SK-N-SH (cell line): ENCODE data around the gene PCYOX1L. TPM values are rescaled to one million over a fixed set of nuclear protein-coding genes. Genes with fewer than 3 reads are reported as not detected.

Source experiments
- CTCF ChIA-PET: fragments of 300-600, 350-600 bp; formaldehyde crosslinking; extraction: SDS; loops from one replicate; lab custom pipeline; 2021; lab: Yijun Ruan, JAX
- POLR2A ChIA-PET: fragments of 350-600 bp; sonication (Branson Sonifier 250); formaldehyde crosslinking; extraction: SDS; loops from one replicate; lab custom pipeline; 2020; ENCODE audit warnings: antibody characterized with exemption, inconsistent platforms; lab: Yijun Ruan, JAX
- DNase-seq: peaks from one replicate; pipeline ENCODE4 v3.0.0; 2012
- H2AFZ ChIP-seq: fragments of 200-600 bp; sonication (generic); 2 replicates; pipeline ENCODE4 v1.8.1; 2016; ENCODE audit warnings: antibody characterized with exemption, mild to moderate bottlenecking, low read depth
- H3F3A ChIP-seq: fragments of 200-600 bp; sonication (generic); replicated peaks from 2 replicates; pipeline ENCODE3; 2016; ENCODE audit warnings: antibody characterized with exemption, mild to moderate bottlenecking; ENCODE audit not compliant: insufficient read depth
- H3K27ac ChIP-seq, 2 experiments: fragments of 200-500 bp in 1 of 2; fragments of 200-600 bp in 1 of 2; sonication (Bioruptor generic) in 1 of 2; sonication (generic), shearing (Covaris generic) in 1 of 2; 2 replicates each; pipeline versions ENCODE4 v1.5.1 to v1.6.1; 2014 to 2016; ENCODE audit warnings: low read depth in 2 of 2, inconsistent platforms in 1 of 2, low read length in 1 of 2, mild to moderate bottlenecking in 1 of 2, mixed read lengths in 1 of 2
- H3K27me3 ChIP-seq: fragments of 200-600 bp; sonication (generic), shearing (Covaris generic); 2 replicates; pipeline ENCODE4 v1.6.1; 2016; ENCODE audit warnings: mixed run types; ENCODE audit not compliant: insufficient read depth
- H3K36me3 ChIP-seq, 2 experiments: fragments of 200-500 bp in 1 of 2; fragments of 200-600 bp in 1 of 2; sonication (Bioruptor generic) in 1 of 2; sonication (generic) in 1 of 2; replicated peaks in 1 of 2; 2 replicates each; pipeline versions ENCODE3 to v1.5.1; 2014 to 2016; ENCODE audit warnings: low read length in 1 of 2, mild to moderate bottlenecking in 1 of 2; ENCODE audit not compliant: insufficient read depth in 2 of 2, control insufficient read depth in 1 of 2
- H3K4me1 ChIP-seq, 2 experiments: fragments of 200-500 bp in 1 of 2; fragments of 200-600 bp in 1 of 2; sonication (Bioruptor generic) in 1 of 2; sonication (generic), shearing (Covaris generic) in 1 of 2; 2 replicates each; pipeline versions ENCODE4 v1.5.1 to v1.6.1; 2014 to 2016; ENCODE audit warnings: low read depth in 1 of 2, low read length in 1 of 2, mixed run types in 1 of 2; ENCODE audit not compliant: insufficient read depth in 2 of 2, control insufficient read depth in 1 of 2
- H3K4me2 ChIP-seq: fragments of 200-600 bp; sonication (generic), shearing (Covaris generic); 2 replicates; pipeline ENCODE4 v1.6.1; 2017; ENCODE audit warnings: mixed run types
- H3K4me3 ChIP-seq, 2 experiments: fragments of 200-500 bp in 1 of 2; fragments of 200-600 bp in 1 of 2; sonication (Bioruptor generic) in 1 of 2; sonication (generic), shearing (Covaris generic) in 1 of 2; 2 replicates each; pipeline versions ENCODE4 v1.5.1 to v1.8.1; 2014 to 2016; ENCODE audit warnings: low read depth in 2 of 2, inconsistent platforms in 1 of 2, low read length in 1 of 2, mild to moderate bottlenecking in 1 of 2, mixed read lengths in 1 of 2, moderate library complexity in 1 of 2
- H3K79me2 ChIP-seq: fragments of 200-600 bp; sonication (generic); 2 replicates; pipeline ENCODE4 v1.8.1; 2017; ENCODE audit warnings: mild to moderate bottlenecking; ENCODE audit not compliant: insufficient read depth
- H3K9ac ChIP-seq: fragments of 200-600 bp; sonication (generic); 2 replicates; pipeline ENCODE4 v1.6.1; 2017; ENCODE audit warnings: mixed run types
- H3K9me2 ChIP-seq: fragments of 200-600 bp; sonication (generic); 2 replicates; pipeline ENCODE4 v1.6.1; 2017; ENCODE audit warnings: mixed run types
- H3K9me3 ChIP-seq: fragments of 200-600 bp; sonication (generic); 2 replicates; pipeline ENCODE4 v1.6.1; 2017; ENCODE audit warnings: mixed run types, mild to moderate bottlenecking, moderate library complexity
- H4K20me1 ChIP-seq: fragments of 200-600 bp; sonication (generic); 2 replicates; pipeline ENCODE4 v1.6.1; 2017; ENCODE audit warnings: mild to moderate bottlenecking, mixed run types; ENCODE audit not compliant: insufficient read depth
- EP300 ChIP-seq, 2 experiments: IDR thresholded peaks; 2 replicates each; pipeline versions ENCODE4 v1.4.0 to v1.6.1; 2012; ENCODE audit warnings: borderline replicate concordance in 1 of 2, low read depth in 1 of 2, low read length in 1 of 2
- FOXJ3 ChIP-seq: sonication (generic); formaldehyde crosslinking; IDR thresholded peaks from 2 replicates; pipeline ENCODE4 v1.5.1; 2020; ENCODE audit warnings: mild to moderate bottlenecking, missing genetic modification reagents
- FOXM1 ChIP-seq: IDR thresholded peaks from 2 replicates; pipeline ENCODE4 v1.4.0; 2012; ENCODE audit warnings: low read depth, mild to moderate bottlenecking
- NFIC ChIP-seq: IDR thresholded peaks from 2 replicates; pipeline ENCODE4 v1.4.0; 2012; ENCODE audit warnings: borderline replicate concordance
- RCOR1 ChIP-seq: fragments of 150-350 bp; IDR thresholded peaks from 2 replicates; pipeline ENCODE4 v1.6.1; 2017; ENCODE audit warnings: antibody characterized with exemption, low read length
- RXRA ChIP-seq: IDR thresholded peaks from 2 replicates; pipeline ENCODE4 v1.4.0; 2012; ENCODE audit warnings: low read depth, mild to moderate bottlenecking, borderline replicate concordance
- SIN3A ChIP-seq: IDR thresholded peaks from 2 replicates; pipeline ENCODE4 v1.6.1; 2012; ENCODE audit warnings: low read depth, mild to moderate bottlenecking, low read length, moderate library complexity, borderline replicate concordance
- TCF12 ChIP-seq: IDR thresholded peaks from 2 replicates; pipeline ENCODE4 v1.4.0; 2012
- USF2 ChIP-seq: fragments of 150-350 bp; IDR thresholded peaks from 2 replicates; pipeline ENCODE4 v1.6.1; 2017; ENCODE audit warnings: antibody characterized with exemption, low read length, low read depth, borderline replicate concordance
- WGBS: methylation state at CpG from one replicate; pipeline ENCODE4 v1.1.6; 2017; ENCODE audit warnings: low lambda C conversion rate; 5-methylcytosine and 5-hydroxymethylcytosine counted together
- polyA plus RNA-seq, 3 experiments: library from polyadenylated mRNA; depleted of rRNA; stranded (reverse); fragments of >200 nt; gene quantifications; 2 replicates each; pipeline ENCODE4 v1.2.3, GENCODE V29; 2012
- TF ChIP-seq, protein P1 (sequence below): fragments of 150-350 bp; IDR thresholded peaks from 2 replicates; pipeline ENCODE4 v1.6.1; 2016; ENCODE audit warnings: mild to moderate bottlenecking, low read depth, low read length

Gene PCYOX1L
- polyA plus RNA-seq, 1 of the 3 experiments (the other 2 are of a cell fraction), result 17.5 TPM

DNA sequence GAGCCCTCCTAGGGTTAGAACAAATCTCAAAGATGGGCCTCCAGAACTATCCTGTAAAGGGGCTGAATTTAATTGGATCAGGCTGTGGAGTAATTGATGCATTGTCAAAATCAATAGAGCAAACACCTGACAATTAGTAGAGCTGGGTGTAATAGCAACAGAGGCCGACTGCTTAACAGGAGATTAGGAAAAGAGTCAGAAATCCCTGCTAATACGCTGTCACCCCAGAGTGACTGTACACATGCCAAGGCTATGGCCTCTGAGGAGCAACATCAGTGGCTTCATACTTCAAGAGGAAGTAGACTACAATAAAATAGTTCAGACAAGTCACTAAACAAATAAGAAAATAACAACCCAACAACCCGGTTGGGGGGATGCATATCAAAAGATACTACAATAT, 31.2 kb upstream of the PCYOX1L start:
- WGBS, result 74% methylated on average over 3 of the region's 3 CpGs
- Histone ChIP-seq H3K9me3 (no peaks in the 10 kb centered on the region), H3F3A (peaks cover 12% of the 10 kb centered on the region), H3K36me3 (no peaks in the 10 kb centered on the region), H3K9ac (no peak overlapping the region), H3K9me2 (no peaks in the 10 kb centered on the region), H3K4me2 (no peak overlapping the region), H4K20me1 (no peaks in the 10 kb centered on the region), H3K79me2 (no peaks in the 10 kb centered on the region), H3K27ac (no peak overlapping the region), H3K4me1 (peaks cover 3 to 9% of the 10 kb centered on the region in 2 experiments; a peak in 2 of 4 replicates), H3K4me3 (no peak overlapping the region), H3K27me3 (no peaks in the 10 kb centered on the region), H2AFZ (no peak overlapping the region)
- POLR2A ChIA-PET, result no interaction called here
- DNase-seq, result no peak
- CTCF ChIA-PET, result no interaction called here
- TF ChIP-seq, protein P1, sequence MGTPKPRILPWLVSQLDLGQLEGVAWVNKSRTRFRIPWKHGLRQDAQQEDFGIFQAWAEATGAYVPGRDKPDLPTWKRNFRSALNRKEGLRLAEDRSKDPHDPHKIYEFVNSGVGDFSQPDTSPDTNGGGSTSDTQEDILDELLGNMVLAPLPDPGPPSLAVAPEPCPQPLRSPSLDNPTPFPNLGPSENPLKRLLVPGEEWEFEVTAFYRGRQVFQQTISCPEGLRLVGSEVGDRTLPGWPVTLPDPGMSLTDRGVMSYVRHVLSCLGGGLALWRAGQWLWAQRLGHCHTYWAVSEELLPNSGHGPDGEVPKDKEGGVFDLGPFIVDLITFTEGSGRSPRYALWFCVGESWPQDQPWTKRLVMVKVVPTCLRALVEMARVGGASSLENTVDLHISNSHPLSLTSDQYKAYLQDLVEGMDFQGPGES, result no peak
- TF ChIP-seq NFIC (no peak), FOXJ3 (CRISPR knock-in tag) (no peak), USF2 (no peak), EP300 (IDR thresholded peaks at IDR 0.05; ENCODE audit: borderline replicate concordance in 1 of 2, low read depth in 1 of 2, low read length in 1 of 2) (no peak), TCF12 (no peak), RCOR1 (no peak), FOXM1 (no peak)

DNA sequence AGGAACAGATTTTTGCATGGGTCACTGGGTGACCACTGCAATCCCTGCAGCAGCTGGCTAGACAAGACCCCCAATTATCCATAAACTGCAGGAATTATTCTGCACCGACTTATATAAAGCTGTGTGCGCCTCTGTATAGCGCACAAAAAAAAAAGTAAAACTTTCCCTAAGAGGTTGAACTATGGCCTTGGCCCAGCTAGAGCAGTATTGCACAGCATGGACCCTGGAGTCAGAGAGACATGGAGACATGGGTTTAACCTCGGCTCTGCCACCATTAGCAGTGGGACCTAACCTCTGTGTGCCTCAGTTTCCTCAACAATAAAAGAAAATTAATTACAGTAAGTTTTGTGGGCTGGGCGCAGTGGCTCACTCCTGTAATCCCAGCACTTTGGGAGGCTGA, 29.7 kb upstream of the PCYOX1L start:
- WGBS, result 88% methylated on average over 5 of the region's 5 CpGs
- POLR2A ChIA-PET, result no interaction called here
- TF ChIP-seq NFIC (no peak), SIN3A (no peak), USF2 (no peak), EP300 (IDR thresholded peaks at IDR 0.05; ENCODE audit: borderline replicate concordance in 1 of 2, low read depth in 1 of 2, low read length in 1 of 2) (no peak), RXRA (no peak)
- TF ChIP-seq, all 33 proteins: peak for 0

More for the DNA sequence above, 29.7 kb upstream of the PCYOX1L start:
- no peaks in the 10 kb centered on the region for H3K9me2 ChIP-seq
- no peaks in the 10 kb centered on the region for H3K27me3 ChIP-seq
- H3F3A ChIP-seq, result peaks cover 9% of the 10 kb centered on the region
- no peaks in the 10 kb centered on the region for H3K79me2 ChIP-seq
- no peak overlapping the region for H3K9ac ChIP-seq
- no peak overlapping the region for H3K4me3 ChIP-seq
- H4K20me1 ChIP-seq, result no peaks in the 10 kb centered on the region
- CTCF ChIA-PET, result interaction anchor here (0.5 to 2.0 kb wide), 2 partner anchors 11 to 596 kb away, joined by 3 to 10 read pairs; no protein-coding TSS in a partner anchor
- H3K9me3 ChIP-seq, result no peaks in the 10 kb centered on the region
- no peak overlapping the region for H3K27ac ChIP-seq
- no peak for DNase-seq
- H3K36me3 ChIP-seq, result no peaks in the 10 kb centered on the region
- H3K4me2 ChIP-seq, result no peak overlapping the region
- H3K4me1 ChIP-seq, result peaks cover 3 to 9% of the 10 kb centered on the region in 2 experiments; a peak in 2 of 4 replicates
- no peak overlapping the region for H2AFZ ChIP-seq
